SK-N-SH (cell line): Measurements from ENCODE around the gene FRMD5. TPM values are rescaled to one million over a fixed set of nuclear protein-coding genes. Genes with fewer than 3 reads are reported as not detected.

Experiments
- CTCF ChIA-PET: fragments of 300-600, 350-600 bp; formaldehyde crosslinking; extraction: SDS; loops from one replicate; lab custom pipeline; 2021; lab: Yijun Ruan, JAX
- POLR2A ChIA-PET: fragments of 350-600 bp; sonication (Branson Sonifier 250); formaldehyde crosslinking; extraction: SDS; loops from one replicate; lab custom pipeline; 2020; ENCODE audit warnings: antibody characterized with exemption, inconsistent platforms; lab: Yijun Ruan, JAX
- DNase-seq: peaks from one replicate; pipeline ENCODE4 v3.0.0; 2012
- H2AFZ ChIP-seq: fragments of 200-600 bp; sonication (generic); 2 replicates; pipeline ENCODE4 v1.8.1; 2016; ENCODE audit warnings: antibody characterized with exemption, mild to moderate bottlenecking, low read depth
- H3F3A ChIP-seq: fragments of 200-600 bp; sonication (generic); replicated peaks from 2 replicates; pipeline ENCODE3; 2016; ENCODE audit warnings: antibody characterized with exemption, mild to moderate bottlenecking; ENCODE audit not compliant: insufficient read depth
- H3K27ac ChIP-seq, 2 experiments: fragments of 200-500 bp in 1 of 2; fragments of 200-600 bp in 1 of 2; sonication (Bioruptor generic) in 1 of 2; sonication (generic), shearing (Covaris generic) in 1 of 2; 2 replicates each; pipeline versions ENCODE4 v1.5.1 to v1.6.1; 2014 to 2016; ENCODE audit warnings: low read depth in 2 of 2, inconsistent platforms in 1 of 2, low read length in 1 of 2, mild to moderate bottlenecking in 1 of 2, mixed read lengths in 1 of 2
- H3K27me3 ChIP-seq: fragments of 200-600 bp; sonication (generic), shearing (Covaris generic); 2 replicates; pipeline ENCODE4 v1.6.1; 2016; ENCODE audit warnings: mixed run types; ENCODE audit not compliant: insufficient read depth
- H3K36me3 ChIP-seq, 2 experiments: fragments of 200-500 bp in 1 of 2; fragments of 200-600 bp in 1 of 2; sonication (Bioruptor generic) in 1 of 2; sonication (generic) in 1 of 2; replicated peaks in 1 of 2; 2 replicates each; pipeline versions ENCODE3 to v1.5.1; 2014 to 2016; ENCODE audit warnings: low read length in 1 of 2, mild to moderate bottlenecking in 1 of 2; ENCODE audit not compliant: insufficient read depth in 2 of 2, control insufficient read depth in 1 of 2
- H3K4me1 ChIP-seq, 2 experiments: fragments of 200-500 bp in 1 of 2; fragments of 200-600 bp in 1 of 2; sonication (Bioruptor generic) in 1 of 2; sonication (generic), shearing (Covaris generic) in 1 of 2; 2 replicates each; pipeline versions ENCODE4 v1.5.1 to v1.6.1; 2014 to 2016; ENCODE audit warnings: low read depth in 1 of 2, low read length in 1 of 2, mixed run types in 1 of 2; ENCODE audit not compliant: insufficient read depth in 2 of 2, control insufficient read depth in 1 of 2
- H3K4me2 ChIP-seq: fragments of 200-600 bp; sonication (generic), shearing (Covaris generic); 2 replicates; pipeline ENCODE4 v1.6.1; 2017; ENCODE audit warnings: mixed run types
- H3K4me3 ChIP-seq, 2 experiments: fragments of 200-500 bp in 1 of 2; fragments of 200-600 bp in 1 of 2; sonication (Bioruptor generic) in 1 of 2; sonication (generic), shearing (Covaris generic) in 1 of 2; 2 replicates each; pipeline versions ENCODE4 v1.5.1 to v1.8.1; 2014 to 2016; ENCODE audit warnings: low read depth in 2 of 2, inconsistent platforms in 1 of 2, low read length in 1 of 2, mild to moderate bottlenecking in 1 of 2, mixed read lengths in 1 of 2, moderate library complexity in 1 of 2
- H3K79me2 ChIP-seq: fragments of 200-600 bp; sonication (generic); 2 replicates; pipeline ENCODE4 v1.8.1; 2017; ENCODE audit warnings: mild to moderate bottlenecking; ENCODE audit not compliant: insufficient read depth
- H3K9ac ChIP-seq: fragments of 200-600 bp; sonication (generic); 2 replicates; pipeline ENCODE4 v1.6.1; 2017; ENCODE audit warnings: mixed run types
- H3K9me2 ChIP-seq: fragments of 200-600 bp; sonication (generic); 2 replicates; pipeline ENCODE4 v1.6.1; 2017; ENCODE audit warnings: mixed run types
- H3K9me3 ChIP-seq: fragments of 200-600 bp; sonication (generic); 2 replicates; pipeline ENCODE4 v1.6.1; 2017; ENCODE audit warnings: mixed run types, mild to moderate bottlenecking, moderate library complexity
- H4K20me1 ChIP-seq: fragments of 200-600 bp; sonication (generic); 2 replicates; pipeline ENCODE4 v1.6.1; 2017; ENCODE audit warnings: mild to moderate bottlenecking, mixed run types; ENCODE audit not compliant: insufficient read depth
- CTCF ChIP-seq: fragments of 200-600 bp; sonication (generic); IDR thresholded peaks from 2 replicates; pipeline ENCODE4 v1.6.1; 2017; ENCODE audit warnings: antibody characterized with exemption, mild to moderate bottlenecking, moderate library complexity
- ELF1 ChIP-seq: IDR thresholded peaks from 2 replicates; pipeline ENCODE4 v1.4.0; 2012
- EP300 ChIP-seq, 2 experiments: IDR thresholded peaks; 2 replicates each; pipeline versions ENCODE4 v1.4.0 to v1.6.1; 2012; ENCODE audit warnings: borderline replicate concordance in 1 of 2, low read depth in 1 of 2, low read length in 1 of 2
- FOSL2 ChIP-seq: IDR thresholded peaks from 2 replicates; pipeline ENCODE4 v1.4.0; 2012; ENCODE audit warnings: low read depth, mild to moderate bottlenecking, moderate library complexity, borderline replicate concordance
- FOXJ3 ChIP-seq: sonication (generic); formaldehyde crosslinking; IDR thresholded peaks from 2 replicates; pipeline ENCODE4 v1.5.1; 2020; ENCODE audit warnings: mild to moderate bottlenecking, missing genetic modification reagents
- FOXM1 ChIP-seq: IDR thresholded peaks from 2 replicates; pipeline ENCODE4 v1.4.0; 2012; ENCODE audit warnings: low read depth, mild to moderate bottlenecking
- GATA2 ChIP-seq: sonication (generic); formaldehyde crosslinking; IDR thresholded peaks from 2 replicates; pipeline ENCODE4 v1.5.0; 2020; ENCODE audit warnings: mild to moderate bottlenecking, missing genetic modification reagents
- IRF3 ChIP-seq: fragments of 150-350 bp; IDR thresholded peaks from 2 replicates; pipeline ENCODE4 v1.6.1; 2016; ENCODE audit warnings: mild to moderate bottlenecking, low read depth, low read length
- JUND ChIP-seq: IDR thresholded peaks from 2 replicates; pipeline ENCODE4 v1.4.0; 2012
- NFIC ChIP-seq: IDR thresholded peaks from 2 replicates; pipeline ENCODE4 v1.4.0; 2012; ENCODE audit warnings: borderline replicate concordance
- NRF1 ChIP-seq: IDR thresholded peaks from 2 replicates; pipeline ENCODE4 v1.6.1; 2012; ENCODE audit warnings: low read depth, mild to moderate bottlenecking, low read length
- POLR2AphosphoS5 ChIP-seq: IDR thresholded peaks from 2 replicates; pipeline ENCODE4 v1.6.1; 2012; ENCODE audit warnings: low read depth, low read length
- RAD21 ChIP-seq: IDR thresholded peaks from 2 replicates; pipeline ENCODE4 v1.6.1; 2012; ENCODE audit warnings: mild to moderate bottlenecking, low read length
- RCOR1 ChIP-seq: fragments of 150-350 bp; IDR thresholded peaks from 2 replicates; pipeline ENCODE4 v1.6.1; 2017; ENCODE audit warnings: antibody characterized with exemption, low read length
- RXRA ChIP-seq: IDR thresholded peaks from 2 replicates; pipeline ENCODE4 v1.4.0; 2012; ENCODE audit warnings: low read depth, mild to moderate bottlenecking, borderline replicate concordance
- SIN3A ChIP-seq: IDR thresholded peaks from 2 replicates; pipeline ENCODE4 v1.6.1; 2012; ENCODE audit warnings: low read depth, mild to moderate bottlenecking, low read length, moderate library complexity, borderline replicate concordance
- TCF12 ChIP-seq: IDR thresholded peaks from 2 replicates; pipeline ENCODE4 v1.4.0; 2012
- WGBS: methylation state at CpG from one replicate; pipeline ENCODE4 v1.1.6; 2017; ENCODE audit warnings: low lambda C conversion rate; 5-methylcytosine and 5-hydroxymethylcytosine counted together
- polyA plus RNA-seq, 3 experiments: library from polyadenylated mRNA; depleted of rRNA; stranded (reverse); fragments of >200 nt; gene quantifications; 2 replicates each; pipeline ENCODE4 v1.2.3, GENCODE V29; 2012
- TF ChIP-seq, protein P1 (sequence below): IDR thresholded peaks from 2 replicates; pipeline ENCODE4 v1.4.0; 2012; ENCODE audit warnings: low read depth, borderline replicate concordance

The FRMD5 gene
- polyA plus RNA-seq, 1 of the 3 experiments (the other 2 are of a cell fraction): 24.8 TPM

GRCh38 chr15:44024155-44024554 lies 170.9 kb downstream of the FRMD5 start:
- ChIA-PET CTCF (no interaction called here), POLR2A (no interaction called here)
- DNase-seq: no peak
- Histone ChIP-seq H3K79me2 (peaks cover 40% of the 10 kb centered on the region), H3K9me2 (no peaks in the 10 kb centered on the region), H3K9me3 (no peaks in the 10 kb centered on the region), H3K27ac (no peak overlapping the region), H3K36me3 (peaks cover 0 to 5% of the 10 kb centered on the region in 2 experiments), H3K9ac (no peak overlapping the region), H3F3A (no peaks in the 10 kb centered on the region), H3K4me2 (no peak overlapping the region), H3K4me3 (no peak overlapping the region), H3K4me1 (peaks cover 5 to 13% of the 10 kb centered on the region in 2 experiments), H4K20me1 (no peaks in the 10 kb centered on the region), H2AFZ (no peak overlapping the region), H3K27me3 (no peaks in the 10 kb centered on the region)
- WGBS: 85% methylated on average over 1 of the region's 1 CpG
- TF ChIP-seq, protein P1, sequence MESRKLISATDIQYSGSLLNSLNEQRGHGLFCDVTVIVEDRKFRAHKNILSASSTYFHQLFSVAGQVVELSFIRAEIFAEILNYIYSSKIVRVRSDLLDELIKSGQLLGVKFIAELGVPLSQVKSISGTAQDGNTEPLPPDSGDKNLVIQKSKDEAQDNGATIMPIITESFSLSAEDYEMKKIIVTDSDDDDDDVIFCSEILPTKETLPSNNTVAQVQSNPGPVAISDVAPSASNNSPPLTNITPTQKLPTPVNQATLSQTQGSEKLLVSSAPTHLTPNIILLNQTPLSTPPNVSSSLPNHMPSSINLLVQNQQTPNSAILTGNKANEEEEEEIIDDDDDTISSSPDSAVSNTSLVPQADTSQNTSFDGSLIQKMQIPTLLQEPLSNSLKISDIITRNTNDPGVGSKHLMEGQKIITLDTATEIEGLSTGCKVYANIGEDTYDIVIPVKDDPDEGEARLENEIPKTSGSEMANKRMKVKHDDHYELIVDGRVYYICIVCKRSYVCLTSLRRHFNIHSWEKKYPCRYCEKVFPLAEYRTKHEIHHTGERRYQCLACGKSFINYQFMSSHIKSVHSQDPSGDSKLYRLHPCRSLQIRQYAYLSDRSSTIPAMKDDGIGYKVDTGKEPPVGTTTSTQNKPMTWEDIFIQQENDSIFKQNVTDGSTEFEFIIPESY: no peak
- TF ChIP-seq POLR2AphosphoS5 (no peak), SIN3A (no peak), NFIC (no peak), GATA2 (no peak), RCOR1 (no peak), IRF3 (no peak), FOXJ3 (CRISPR knock-in tag) (no peak), ELF1 (no peak), RAD21 (no peak), FOXM1 (no peak), FOSL2 (no peak), NRF1 (no peak), RXRA (no peak), TCF12 (no peak), EP300 (IDR thresholded peaks at IDR 0.05; ENCODE audit: borderline replicate concordance in 1 of 2, low read depth in 1 of 2, low read length in 1 of 2) (no peak), JUND (no peak), CTCF (no peak)
